H9 (cell line): Measurements from ENCODE around the gene ARNT2. TPM values are rescaled to one million over a fixed set of nuclear protein-coding genes. Genes with fewer than 3 reads are reported as not detected.

Experiments used
- DNase-seq: peaks from one replicate; pipeline ENCODE4 v3.0.0-alpha.2; 2017
- H2AFZ ChIP-seq: one replicate; pipeline ENCODE4 v1.6.1; 2013; ENCODE audit warnings: mild to moderate bottlenecking, low read length, control low read depth, moderate library complexity
- H2AK5ac ChIP-seq: 2 replicates; pipeline ENCODE4 v1.6.1; 2013; ENCODE audit warnings: low read length, control low read depth, mixed read lengths; ENCODE audit not compliant: insufficient read length
- H2BK120ac ChIP-seq: one replicate; pipeline ENCODE4 v1.6.1; 2013; ENCODE audit warnings: low read depth, mild to moderate bottlenecking, low read length, control low read depth, inconsistent platforms; ENCODE audit not compliant: poor library complexity, severe bottlenecking
- H2BK12ac ChIP-seq: 2 replicates; pipeline ENCODE4 v1.6.1; 2013; ENCODE audit warnings: low read length, control low read depth, mixed read lengths, low read depth; ENCODE audit not compliant: insufficient read length
- H2BK15ac ChIP-seq: 2 replicates; pipeline ENCODE4 v1.6.1; 2013; ENCODE audit warnings: low read depth, low read length, control low read depth
- H2BK20ac ChIP-seq: one replicate; pipeline ENCODE4 v1.6.1; 2013; ENCODE audit warnings: low read depth, mild to moderate bottlenecking, low read length, control low read depth, inconsistent platforms; ENCODE audit not compliant: poor library complexity, severe bottlenecking
- H2BK5ac ChIP-seq: 2 replicates; pipeline ENCODE4 v1.6.1; 2013; ENCODE audit warnings: low read length, control low read depth, mixed read lengths; ENCODE audit not compliant: insufficient read length
- H3K14ac ChIP-seq: 2 replicates; pipeline ENCODE4 v1.6.1; 2013; ENCODE audit warnings: low read length, control low read depth; ENCODE audit not compliant: insufficient read depth
- H3K18ac ChIP-seq: 2 replicates; pipeline ENCODE4 v1.6.1; 2013; ENCODE audit warnings: low read depth, mild to moderate bottlenecking, mixed read lengths, low read length, control low read depth; ENCODE audit not compliant: insufficient read length
- H3K23ac ChIP-seq: 2 replicates; pipeline ENCODE4 v1.6.1; 2013; ENCODE audit warnings: low read length, control low read depth, mixed read lengths, low read depth; ENCODE audit not compliant: insufficient read length
- H3K23me2 ChIP-seq: 2 replicates; pipeline ENCODE4 v1.6.1; 2013; ENCODE audit warnings: low read depth, mild to moderate bottlenecking, mixed read lengths, low read length, control low read depth; ENCODE audit not compliant: insufficient read length, poor library complexity, severe bottlenecking
- H3K27ac ChIP-seq: 2 replicates; pipeline ENCODE4 v1.5.1; 2013; ENCODE audit warnings: low read length, control low read depth, mixed read lengths, low read depth; ENCODE audit not compliant: insufficient read length
- H3K27me3 ChIP-seq: 2 replicates; pipeline ENCODE4 v1.6.1; 2013; ENCODE audit warnings: low read length, control low read depth, inconsistent platforms; ENCODE audit not compliant: insufficient read depth
- H3K4ac ChIP-seq: 2 replicates; pipeline ENCODE4 v1.6.1; 2013; ENCODE audit warnings: low read depth, mild to moderate bottlenecking, control low read depth, inconsistent platforms, low read length, moderate library complexity
- H3K4me1 ChIP-seq: 2 replicates; pipeline ENCODE4 v1.6.1; 2013; ENCODE audit warnings: low read length, control low read depth, inconsistent platforms; ENCODE audit not compliant: insufficient read depth
- H3K4me2 ChIP-seq: 2 replicates; pipeline ENCODE4 v1.6.1; 2013; ENCODE audit warnings: low read length, control low read depth, mixed read lengths; ENCODE audit not compliant: insufficient read length, insufficient read depth
- H3K56ac ChIP-seq: 2 replicates; pipeline ENCODE4 v1.6.1; 2013; ENCODE audit warnings: low read depth, mild to moderate bottlenecking, mixed read lengths, low read length, control low read depth; ENCODE audit not compliant: insufficient read length
- H3K79me1 ChIP-seq: 2 replicates; pipeline ENCODE4 v1.6.1; 2013; ENCODE audit warnings: low read depth, mild to moderate bottlenecking, moderate library complexity, low read length, control low read depth, inconsistent platforms; ENCODE audit not compliant: insufficient read depth, poor library complexity, severe bottlenecking
- H3K79me2 ChIP-seq: 2 replicates; pipeline ENCODE4 v1.6.1; 2013; ENCODE audit warnings: low read length, control low read depth, inconsistent platforms; ENCODE audit not compliant: insufficient read depth
- H3K9ac ChIP-seq: 2 replicates; pipeline ENCODE4 v1.6.1; 2013; ENCODE audit warnings: low read length, control low read depth, mixed read lengths; ENCODE audit not compliant: insufficient read length; ENCODE audit errors: extremely low read depth
- H3K9me3 ChIP-seq: one replicate; pipeline ENCODE4 v1.6.1; 2013; ENCODE audit warnings: low read depth, low read length, inconsistent platforms; ENCODE audit not compliant: control insufficient read depth
- H3T11ph ChIP-seq: one replicate; pipeline ENCODE4 v1.6.1; 2013; ENCODE audit warnings: mild to moderate bottlenecking, low read length, control low read depth, inconsistent platforms
- H4K20me1 ChIP-seq: one replicate; pipeline ENCODE4 v1.6.1; 2013; ENCODE audit not compliant: control insufficient read depth, insufficient read length, insufficient read depth
- H4K5ac ChIP-seq: 2 replicates; pipeline ENCODE4 v1.6.1; 2013; ENCODE audit warnings: low read depth, mild to moderate bottlenecking, mixed read lengths, low read length, control low read depth; ENCODE audit not compliant: insufficient read length
- H4K8ac ChIP-seq: replicated peaks from 2 replicates; pipeline ENCODE4 v1.6.1; 2013; ENCODE audit warnings: low read length, control low read depth, mixed read lengths, low read depth; ENCODE audit not compliant: insufficient read length
- H4K91ac ChIP-seq: 2 replicates; pipeline ENCODE4 v1.6.1; 2013; ENCODE audit warnings: low read depth, mild to moderate bottlenecking, moderate library complexity, mixed read lengths, low read length, control low read depth; ENCODE audit not compliant: insufficient read length
- H3K27ac Mint-ChIP-seq, 3 experiments: 2 replicates in 2 of 3; 3 replicates in 1 of 3; pipeline ENCODE4 v1.8.0; 2020 to 2021; ENCODE audit warnings: mixed read lengths in 3 of 3, mild to moderate bottlenecking in 1 of 3, moderate library complexity in 1 of 3
- H3K27me3 Mint-ChIP-seq: 2 replicates; pipeline ENCODE4 v1.8.0; 2021; ENCODE audit warnings: low read depth, mild to moderate bottlenecking, moderate library complexity, mixed read lengths
- H3K36me3 Mint-ChIP-seq, 3 experiments: 2 replicates in 2 of 3; 3 replicates in 1 of 3; pipeline ENCODE4 v1.8.0; 2020 to 2021; ENCODE audit warnings: low read depth in 3 of 3, mixed read lengths in 3 of 3; ENCODE audit not compliant: insufficient read depth in 1 of 3
- H3K4me1 Mint-ChIP-seq, 2 experiments: 2 replicates each; pipeline ENCODE4 v1.8.0; 2020; ENCODE audit warnings: mixed read lengths in 2 of 2
- H3K4me3 Mint-ChIP-seq, 2 experiments: 2 replicates in 1 of 2; 3 replicates in 1 of 2; pipeline ENCODE4 v1.8.0; 2020 to 2021; ENCODE audit warnings: mild to moderate bottlenecking in 2 of 2, mixed read lengths in 2 of 2, moderate library complexity in 1 of 2
- H3K9me3 Mint-ChIP-seq, 2 experiments: 2 replicates in 1 of 2; 3 replicates in 1 of 2; pipeline ENCODE4 v1.8.0; 2020; ENCODE audit warnings: mild to moderate bottlenecking in 2 of 2, mixed read lengths in 2 of 2, moderate library complexity in 1 of 2
- CTCF ChIP-seq: fragments of 200-600 bp; sonication (generic); conservative IDR thresholded peaks from 3 replicates; pipeline ENCODE4 v1.8.0; 2021; ENCODE audit warnings: antibody characterized with exemption, mild to moderate bottlenecking
- WGBS: extraction: QIAGEN DNeasy Blood & Tissue Kit; methylation state at CpG from one replicate; pipeline ENCODE4 v1.1.7; 2013; ENCODE audit warnings: missing lambda C conversion rate, low lambda C conversion rate, mixed read lengths; ENCODE audit not compliant: insufficient read length; ENCODE audit errors: extremely low coverage; 5-methylcytosine and 5-hydroxymethylcytosine counted together
- total RNA-seq: library from RNA; stranded (reverse); gene quantifications from 2 replicates; pipeline ENCODE4 v1.2.1, GENCODE V29; 2021

Gene ARNT2
- total RNA-seq, 1 experiment from 2014 or later = 10.5 TPM

- Histone ChIP-seq H3K9ac (no peak overlapping the region), H2AFZ (no peak overlapping the region), H3T11ph (no peak overlapping the region), H4K8ac (no peak overlapping the region), H3K4me2 (no peak overlapping the region), H4K20me1 (no peaks in the 10 kb centered on the region), H3K79me2 (no peaks in the 10 kb centered on the region), H4K5ac (no peak overlapping the region), H3K79me1 (no peaks in the 10 kb centered on the region), H2BK5ac (no peak overlapping the region), H3K56ac (no peak overlapping the region), H3K4ac (no peak overlapping the region), H3K4me1 (peaks cover 4% of the 10 kb centered on the region; the same call in 1 of the 2 replicates), H2BK120ac (no peak overlapping the region), H3K27ac (no peak overlapping the region), H3K18ac (no peak overlapping the region), H2BK15ac (no peak overlapping the region), H3K9me3 (no peaks in the 10 kb centered on the region), H3K23ac (no peak overlapping the region), H2BK12ac (no peak overlapping the region), H2BK20ac (no peak overlapping the region), H4K91ac (no peak overlapping the region), H3K23me2 (peaks cover under 1% of the 10 kb centered on the region), H3K27me3 (no peaks in the 10 kb centered on the region), H2AK5ac (no peak overlapping the region), H3K14ac (no peak overlapping the region)
- peak; percentile 15 for DNase-seq
- peaks cover 0 to 9% (median 0%) of the 10 kb centered on the region in 3 experiments; a peak in 2 of 7 replicates for H3K36me3 Mint-ChIP-seq
- no peak overlapping the region for H3K4me3 Mint-ChIP-seq
- no CpG with 5 or more reads among the region's 3 CpGs for WGBS
- H3K9me3 Mint-ChIP-seq = no peaks in the 10 kb centered on the region
- H3K4me1 Mint-ChIP-seq = peaks cover 28 to 30% of the 10 kb centered on the region in 2 experiments
- no peak overlapping the region for H3K27ac Mint-ChIP-seq
- TF ChIP-seq CTCF = no peak
- no peaks in the 10 kb centered on the region for H3K27me3 Mint-ChIP-seq
Observed at GRCh38 chr15:80572337-80572736, 168.2 kb downstream of the ARNT2 start.
